Measurements from ENCODE around the gene TMC2. TPM values are rescaled to one million over a fixed set of nuclear protein-coding genes. Genes with fewer than 3 reads are reported as not detected.

Gene TMC2
- polyA plus RNA-seq, 1 of the 3 experiments (the other 2 are of a cell fraction), result not detected

- 53% methylated on average over 5 of the region's 5 CpGs for WGBS (ENCODE audit: low lambda C conversion rate)
- Histone ChIP-seq H3K79me2 (ENCODE audit: insufficient read depth) (no peaks in the 10 kb centered on the region), H4K20me1 (ENCODE audit: insufficient read depth) (no peaks in the 10 kb centered on the region), H2AFZ (ENCODE audit: low read depth) (no peak overlapping the region), H3K9me2 (no peaks in the 10 kb centered on the region), H3K27ac (ENCODE audit: low read depth in 2 of 2, low read length in 1 of 2) (no peak overlapping the region), H3K4me1 (ENCODE audit: control insufficient read depth in 1 of 2, insufficient read depth in 2 of 2, low read depth in 1 of 2, low read length in 1 of 2) (peaks cover 0 to 10% of the 10 kb centered on the region in 2 experiments; a peak in 2 of 4 replicates), H3K9ac (no peak overlapping the region), H3K36me3 (replicated peaks in 1 of 2; ENCODE audit: control insufficient read depth in 1 of 2, insufficient read depth in 2 of 2, low read length in 1 of 2) (no peaks in the 10 kb centered on the region), H3K4me2 (no peak overlapping the region), H3K9me3 (no peaks in the 10 kb centered on the region), H3K4me3 (ENCODE audit: low read depth in 2 of 2, low read length in 1 of 2) (no peak overlapping the region), H3F3A (replicated peaks; ENCODE audit: insufficient read depth) (no peaks in the 10 kb centered on the region), H3K27me3 (ENCODE audit: insufficient read depth) (no peaks in the 10 kb centered on the region)
- TF ChIP-seq USF2 (IDR thresholded peaks at IDR 0.05; ENCODE audit: borderline replicate concordance, low read depth, low read length) (no peak), NRF1 (IDR thresholded peaks at IDR 0.05; ENCODE audit: low read depth, low read length) (no peak), CTCF (IDR thresholded peaks at IDR 0.05) (no peak), RXRA (IDR thresholded peaks at IDR 0.05; ENCODE audit: borderline replicate concordance, low read depth) (no peak), YY1 (IDR thresholded peaks at IDR 0.05; ENCODE audit: low read depth) (no peak), MXI1 (IDR thresholded peaks at IDR 0.05; ENCODE audit: low read depth, low read length) (no peak), POLR2AphosphoS5 (IDR thresholded peaks at IDR 0.05; ENCODE audit: low read depth, low read length) (no peak), CHD2 (IDR thresholded peaks at IDR 0.05; ENCODE audit: low read length, partially characterized antibody) (no peak), TCF12 (IDR thresholded peaks at IDR 0.05) (no peak), PBX3 (IDR thresholded peaks at IDR 0.05) (no peak), SIN3A (IDR thresholded peaks at IDR 0.05; ENCODE audit: borderline replicate concordance, low read depth, low read length) (no peak), MAX (IDR thresholded peaks at IDR 0.05; ENCODE audit: low read depth) (no peak), RCOR1 (IDR thresholded peaks at IDR 0.05; ENCODE audit: low read length) (no peak), JUND (IDR thresholded peaks at IDR 0.05) (no peak)
- ChIA-PET POLR2A (no interaction called here), CTCF (interaction anchor here (0.6 kb wide), 1 partner anchor 119 kb away, joined by 3 read pairs; no protein-coding TSS in a partner anchor)
- DNase-seq, result no peak
Observed at GRCh38 chr20:2599288-2600006, 63.1 kb downstream of the TMC2 start.
